GM23338 (cell line): ENCODE results near the gene CYTH1. TPM values are rescaled to one million over a fixed set of nuclear protein-coding genes. Genes with fewer than 3 reads are reported as not detected.
A peak's percentile ranks its signal among the peaks of the same experiment; 100 is the strongest.

ENCODE experiments used
- ATAC-seq: fragments of 200-7000 bp; cut with Tn5 transposase; 3 replicates; pipeline ENCODE4 v1.9.1; 2020
- DNase-seq: peaks from one replicate; pipeline ENCODE4 v3.0.0-alpha.2; 2015; ENCODE audit warnings: low spot score
- H2AFZ ChIP-seq: fragments of 200-600 bp; sonication (generic); 2 replicates; pipeline ENCODE4 v1.8.0; 2016; ENCODE audit warnings: antibody characterized with exemption, mild to moderate bottlenecking, moderate library complexity
- H3F3A ChIP-seq: fragments of 200-600 bp; sonication (generic); replicated peaks from 2 replicates; pipeline ENCODE4 v1.8.0; 2017; ENCODE audit warnings: antibody characterized with exemption, mixed run types, low read depth
- H3K27ac ChIP-seq: fragments of 200-600 bp; sonication (generic); 2 replicates; pipeline ENCODE4 v1.6.1; 2016; ENCODE audit warnings: low read depth
- H3K27me3 ChIP-seq: fragments of 200-600 bp; sonication (generic); 2 replicates; pipeline ENCODE4 v1.8.0; 2016; ENCODE audit warnings: mild to moderate bottlenecking, mixed run types, moderate library complexity; ENCODE audit not compliant: insufficient read depth
- H3K36me3 ChIP-seq: fragments of 200-600 bp; sonication (generic); 2 replicates; pipeline ENCODE4 v1.8.0; 2016; ENCODE audit warnings: mild to moderate bottlenecking; ENCODE audit not compliant: insufficient read depth
- H3K4me1 ChIP-seq: fragments of 200-600 bp; sonication (generic); 2 replicates; pipeline ENCODE4 v1.8.0; 2016; ENCODE audit warnings: mild to moderate bottlenecking, moderate library complexity; ENCODE audit not compliant: insufficient read depth
- H3K4me2 ChIP-seq: fragments of 200-600 bp; sonication (generic); 2 replicates; pipeline ENCODE4 v1.7.1; 2017; ENCODE audit warnings: mixed run types
- H3K4me3 ChIP-seq: fragments of 200-600 bp; sonication (generic); 2 replicates; pipeline ENCODE4 v1.6.1; 2016; ENCODE audit warnings: mixed run types
- H3K79me2 ChIP-seq: fragments of 200-600 bp; sonication (generic); replicated peaks from 2 replicates; pipeline ENCODE4 v1.8.0; 2017; ENCODE audit warnings: mild to moderate bottlenecking; ENCODE audit not compliant: insufficient read depth
- H3K9me2 ChIP-seq: fragments of 200-600 bp; sonication (generic); 2 replicates; pipeline ENCODE4 v1.8.0; 2017; ENCODE audit not compliant: insufficient read depth
- H4K20me1 ChIP-seq: fragments of 200-600 bp; sonication (generic); replicated peaks from 2 replicates; pipeline ENCODE4 v1.8.0; 2017; ENCODE audit warnings: mild to moderate bottlenecking; ENCODE audit not compliant: insufficient read depth
- H3K27ac Mint-ChIP-seq: 2 replicates; pipeline ENCODE4 v1.8.0; 2020; ENCODE audit warnings: inconsistent platforms, mild to moderate bottlenecking, moderate library complexity, mixed read lengths
- H3K27me3 Mint-ChIP-seq: 3 replicates; pipeline ENCODE4 v1.8.0; 2022; ENCODE audit warnings: low read depth, mild to moderate bottlenecking, moderate library complexity, mixed read lengths, inconsistent platforms; ENCODE audit not compliant: insufficient read depth, poor library complexity
- H3K36me3 Mint-ChIP-seq: 3 replicates; pipeline ENCODE4 v1.8.0; 2021; ENCODE audit warnings: low read depth, mild to moderate bottlenecking, inconsistent platforms, moderate library complexity, mixed read lengths
- H3K4me1 Mint-ChIP-seq: 3 replicates; pipeline ENCODE4 v1.8.0; 2020; ENCODE audit warnings: mild to moderate bottlenecking, inconsistent platforms, mixed read lengths
- H3K4me3 Mint-ChIP-seq: 3 replicates; pipeline ENCODE4 v1.8.0; 2021; ENCODE audit warnings: moderate library complexity, mild to moderate bottlenecking, inconsistent platforms, mixed read lengths
- H3K9me3 Mint-ChIP-seq: 3 replicates; pipeline ENCODE4 v1.8.0; 2020; ENCODE audit warnings: moderate library complexity, mild to moderate bottlenecking, inconsistent platforms, mixed read lengths
- CREB1 ChIP-seq: fragments of 250-450 bp; sonication (Bioruptor Pico); IDR thresholded peaks from 2 replicates; pipeline ENCODE4 v1.5.0; 2020; ENCODE audit warnings: low read depth, mild to moderate bottlenecking, moderate library complexity
- EZH2 ChIP-seq: fragments of 200-600 bp; sonication (generic); IDR thresholded peaks from one replicate; pipeline ENCODE4 v1.8.0; 2017; ENCODE audit warnings: antibody characterized with exemption, mild to moderate bottlenecking, low read depth; ENCODE audit not compliant: unreplicated experiment
- JUNB ChIP-seq: IDR thresholded peaks from one replicate; pipeline ENCODE4 v1.6.1; 2016; ENCODE audit warnings: antibody characterized with exemption; ENCODE audit not compliant: unreplicated experiment
- POLR2AphosphoS5 ChIP-seq: IDR thresholded peaks from 2 replicates; pipeline ENCODE4 v1.6.1; 2016; ENCODE audit warnings: antibody characterized with exemption, low read depth
- STAT1 ChIP-seq: IDR thresholded peaks from one replicate; pipeline ENCODE4 v1.6.1; 2016; ENCODE audit warnings: antibody characterized with exemption; ENCODE audit not compliant: unreplicated experiment
- ZNF114 ChIP-seq: fragments of 250-450 bp; sonication (Bioruptor Pico); IDR thresholded peaks from 2 replicates; pipeline ENCODE4 v1.5.0; 2020; ENCODE audit warnings: mild to moderate bottlenecking, moderate library complexity
- ZNF331 ChIP-seq: fragments of 250-450 bp; sonication (Bioruptor Pico); IDR thresholded peaks from 2 replicates; pipeline ENCODE4 v1.5.0; 2020; ENCODE audit warnings: low read depth, mild to moderate bottlenecking, moderate library complexity
- polyA plus RNA-seq: library from polyadenylated mRNA; unstranded; fragments of >200 nt; fragmentation: Nextera tagmentation; extraction: Ambion mirVana; gene quantifications from 2 replicates; pipeline ENCODE4 v1.2.1, GENCODE V29; 2016
- total RNA-seq: library from RNA; depleted of rRNA; stranded (reverse); fragments of >200 nt; shearing (Covaris generic); gene quantifications from 2 replicates; pipeline ENCODE4 v1.2.3, GENCODE V29; 2014
- TF ChIP-seq, protein P1 (sequence below): fragments of 250-450 bp; sonication (Bioruptor Pico); IDR thresholded peaks from 2 replicates; pipeline ENCODE4 v1.5.0; 2020; ENCODE audit warnings: mild to moderate bottlenecking, moderate library complexity
- TF ChIP-seq, protein P2 (sequence below): IDR thresholded peaks from one replicate; pipeline ENCODE4 v1.6.1; 2018; ENCODE audit warnings: antibody characterized with exemption; ENCODE audit not compliant: unreplicated experiment
- TF ChIP-seq, protein P3 (sequence below), 2 experiments: fragments of 200-600 bp in 1 of 2; sonication (generic) in 1 of 2; conservative IDR thresholded peaks; 2 replicates each; pipeline versions ENCODE4 v1.5.1 to v1.6.1; 2016 to 2017; ENCODE audit warnings: antibody characterized with exemption in 2 of 2, low read depth in 2 of 2, mild to moderate bottlenecking in 2 of 2, moderate library complexity in 1 of 2

Gene CYTH1
- total and polyA plus RNA-seq, 2 experiments from 2014 or later = 13.8 to 14.5 TPM

DNA sequence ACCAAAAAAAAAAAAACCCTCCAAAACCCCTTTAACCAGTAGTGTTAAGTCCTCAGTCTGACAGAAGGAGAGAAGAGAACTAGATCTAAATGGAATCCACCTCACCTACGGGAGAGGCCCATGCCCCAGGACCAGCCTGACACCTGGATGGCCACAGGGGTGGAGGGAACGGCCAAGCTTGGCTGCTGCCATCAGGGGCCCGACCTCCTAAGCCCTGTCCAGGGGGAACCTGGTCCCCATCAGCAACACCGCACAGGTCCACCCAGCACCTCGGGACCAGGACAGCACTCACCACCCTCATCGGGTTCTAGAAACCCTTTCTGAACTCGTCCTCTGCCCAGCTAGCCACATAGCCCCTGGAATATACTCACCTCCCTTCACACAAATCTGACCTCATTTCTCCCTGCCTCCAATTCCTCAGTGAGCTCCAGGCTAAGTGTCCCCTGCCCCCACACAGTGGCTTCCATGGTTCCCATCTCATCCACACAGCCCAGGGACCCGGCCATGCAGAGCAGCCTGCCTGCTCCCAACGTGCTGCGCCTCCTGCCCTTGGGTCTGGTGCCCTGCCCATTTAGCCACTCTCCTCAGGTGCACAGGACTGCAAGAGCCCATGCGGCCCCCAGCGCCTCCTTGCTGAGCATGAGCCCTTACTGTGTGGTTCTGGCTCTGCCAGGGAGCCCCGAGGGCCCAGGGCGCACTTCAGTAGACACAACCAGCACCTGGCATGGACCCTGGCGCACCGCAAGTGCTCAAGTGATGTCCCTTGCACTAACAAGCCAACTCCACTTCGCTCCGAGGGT is 18.3 kb upstream of the CYTH1 start:
- H3K27me3 Mint-ChIP-seq = peaks cover 6% of the 10 kb centered on the region
- H3K4me1 Mint-ChIP-seq = no peaks in the 10 kb centered on the region
- ATAC-seq = peak; percentile 18; the same call in 2 of the 3 replicates
- TF ChIP-seq, protein P1, sequence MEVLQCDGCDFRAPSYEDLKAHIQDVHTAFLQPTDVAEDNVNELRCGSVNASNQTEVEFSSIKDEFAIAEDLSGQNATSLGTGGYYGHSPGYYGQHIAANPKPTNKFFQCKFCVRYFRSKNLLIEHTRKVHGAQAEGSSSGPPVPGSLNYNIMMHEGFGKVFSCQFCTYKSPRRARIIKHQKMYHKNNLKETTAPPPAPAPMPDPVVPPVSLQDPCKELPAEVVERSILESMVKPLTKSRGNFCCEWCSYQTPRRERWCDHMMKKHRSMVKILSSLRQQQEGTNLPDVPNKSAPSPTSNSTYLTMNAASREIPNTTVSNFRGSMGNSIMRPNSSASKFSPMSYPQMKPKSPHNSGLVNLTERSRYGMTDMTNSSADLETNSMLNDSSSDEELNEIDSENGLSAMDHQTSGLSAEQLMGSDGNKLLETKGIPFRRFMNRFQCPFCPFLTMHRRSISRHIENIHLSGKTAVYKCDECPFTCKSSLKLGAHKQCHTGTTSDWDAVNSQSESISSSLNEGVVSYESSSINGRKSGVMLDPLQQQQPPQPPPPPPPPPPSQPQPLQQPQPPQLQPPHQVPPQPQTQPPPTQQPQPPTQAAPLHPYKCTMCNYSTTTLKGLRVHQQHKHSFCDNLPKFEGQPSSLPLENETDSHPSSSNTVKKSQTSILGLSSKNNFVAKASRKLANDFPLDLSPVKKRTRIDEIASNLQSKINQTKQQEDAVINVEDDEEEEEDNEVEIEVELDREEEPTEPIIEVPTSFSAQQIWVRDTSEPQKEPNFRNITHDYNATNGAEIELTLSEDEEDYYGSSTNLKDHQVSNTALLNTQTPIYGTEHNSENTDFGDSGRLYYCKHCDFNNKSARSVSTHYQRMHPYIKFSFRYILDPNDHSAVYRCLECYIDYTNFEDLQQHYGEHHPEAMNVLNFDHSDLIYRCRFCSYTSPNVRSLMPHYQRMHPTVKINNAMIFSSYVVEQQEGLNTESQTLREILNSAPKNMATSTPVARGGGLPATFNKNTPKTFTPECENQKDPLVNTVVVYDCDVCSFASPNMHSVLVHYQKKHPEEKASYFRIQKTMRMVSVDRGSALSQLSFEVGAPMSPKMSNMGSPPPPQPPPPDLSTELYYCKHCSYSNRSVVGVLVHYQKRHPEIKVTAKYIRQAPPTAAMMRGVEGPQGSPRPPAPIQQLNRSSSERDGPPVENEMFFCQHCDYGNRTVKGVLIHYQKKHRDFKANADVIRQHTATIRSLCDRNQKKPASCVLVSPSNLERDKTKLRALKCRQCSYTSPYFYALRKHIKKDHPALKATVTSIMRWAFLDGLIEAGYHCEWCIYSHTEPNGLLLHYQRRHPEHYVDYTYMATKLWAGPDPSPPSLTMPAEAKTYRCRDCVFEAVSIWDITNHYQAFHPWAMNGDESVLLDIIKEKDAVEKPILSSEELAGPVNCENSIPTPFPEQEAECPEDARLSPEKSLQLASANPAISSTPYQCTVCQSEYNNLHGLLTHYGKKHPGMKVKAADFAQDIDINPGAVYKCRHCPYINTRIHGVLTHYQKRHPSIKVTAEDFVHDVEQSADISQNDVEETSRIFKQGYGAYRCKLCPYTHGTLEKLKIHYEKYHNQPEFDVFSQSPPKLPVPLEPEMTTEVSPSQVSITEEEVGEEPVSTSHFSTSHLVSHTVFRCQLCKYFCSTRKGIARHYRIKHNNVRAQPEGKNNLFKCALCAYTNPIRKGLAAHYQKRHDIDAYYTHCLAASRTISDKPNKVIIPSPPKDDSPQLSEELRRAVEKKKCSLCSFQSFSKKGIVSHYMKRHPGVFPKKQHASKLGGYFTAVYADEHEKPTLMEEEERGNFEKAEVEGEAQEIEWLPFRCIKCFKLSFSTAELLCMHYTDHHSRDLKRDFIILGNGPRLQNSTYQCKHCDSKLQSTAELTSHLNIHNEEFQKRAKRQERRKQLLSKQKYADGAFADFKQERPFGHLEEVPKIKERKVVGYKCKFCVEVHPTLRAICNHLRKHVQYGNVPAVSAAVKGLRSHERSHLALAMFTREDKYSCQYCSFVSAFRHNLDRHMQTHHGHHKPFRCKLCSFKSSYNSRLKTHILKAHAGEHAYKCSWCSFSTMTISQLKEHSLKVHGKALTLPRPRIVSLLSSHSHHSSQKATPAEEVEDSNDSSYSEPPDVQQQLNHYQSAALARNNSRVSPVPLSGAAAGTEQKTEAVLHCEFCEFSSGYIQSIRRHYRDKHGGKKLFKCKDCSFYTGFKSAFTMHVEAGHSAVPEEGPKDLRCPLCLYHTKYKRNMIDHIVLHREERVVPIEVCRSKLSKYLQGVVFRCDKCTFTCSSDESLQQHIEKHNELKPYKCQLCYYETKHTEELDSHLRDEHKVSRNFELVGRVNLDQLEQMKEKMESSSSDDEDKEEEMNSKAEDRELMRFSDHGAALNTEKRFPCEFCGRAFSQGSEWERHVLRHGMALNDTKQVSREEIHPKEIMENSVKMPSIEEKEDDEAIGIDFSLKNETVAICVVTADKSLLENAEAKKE (CRISPR knock-in tag) = no peak
- TF ChIP-seq STAT1 (no peak), ZNF331 (CRISPR knock-in tag) (no peak), CREB1 (CRISPR knock-in tag) (no peak), ZNF114 (CRISPR knock-in tag) (no peak), POLR2AphosphoS5 (no peak), JUNB (no peak), EZH2 (no peak)
- TF ChIP-seq, protein P2, sequence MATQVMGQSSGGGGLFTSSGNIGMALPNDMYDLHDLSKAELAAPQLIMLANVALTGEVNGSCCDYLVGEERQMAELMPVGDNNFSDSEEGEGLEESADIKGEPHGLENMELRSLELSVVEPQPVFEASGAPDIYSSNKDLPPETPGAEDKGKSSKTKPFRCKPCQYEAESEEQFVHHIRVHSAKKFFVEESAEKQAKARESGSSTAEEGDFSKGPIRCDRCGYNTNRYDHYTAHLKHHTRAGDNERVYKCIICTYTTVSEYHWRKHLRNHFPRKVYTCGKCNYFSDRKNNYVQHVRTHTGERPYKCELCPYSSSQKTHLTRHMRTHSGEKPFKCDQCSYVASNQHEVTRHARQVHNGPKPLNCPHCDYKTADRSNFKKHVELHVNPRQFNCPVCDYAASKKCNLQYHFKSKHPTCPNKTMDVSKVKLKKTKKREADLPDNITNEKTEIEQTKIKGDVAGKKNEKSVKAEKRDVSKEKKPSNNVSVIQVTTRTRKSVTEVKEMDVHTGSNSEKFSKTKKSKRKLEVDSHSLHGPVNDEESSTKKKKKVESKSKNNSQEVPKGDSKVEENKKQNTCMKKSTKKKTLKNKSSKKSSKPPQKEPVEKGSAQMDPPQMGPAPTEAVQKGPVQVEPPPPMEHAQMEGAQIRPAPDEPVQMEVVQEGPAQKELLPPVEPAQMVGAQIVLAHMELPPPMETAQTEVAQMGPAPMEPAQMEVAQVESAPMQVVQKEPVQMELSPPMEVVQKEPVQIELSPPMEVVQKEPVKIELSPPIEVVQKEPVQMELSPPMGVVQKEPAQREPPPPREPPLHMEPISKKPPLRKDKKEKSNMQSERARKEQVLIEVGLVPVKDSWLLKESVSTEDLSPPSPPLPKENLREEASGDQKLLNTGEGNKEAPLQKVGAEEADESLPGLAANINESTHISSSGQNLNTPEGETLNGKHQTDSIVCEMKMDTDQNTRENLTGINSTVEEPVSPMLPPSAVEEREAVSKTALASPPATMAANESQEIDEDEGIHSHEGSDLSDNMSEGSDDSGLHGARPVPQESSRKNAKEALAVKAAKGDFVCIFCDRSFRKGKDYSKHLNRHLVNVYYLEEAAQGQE = no peak
- TF ChIP-seq, protein P3, sequence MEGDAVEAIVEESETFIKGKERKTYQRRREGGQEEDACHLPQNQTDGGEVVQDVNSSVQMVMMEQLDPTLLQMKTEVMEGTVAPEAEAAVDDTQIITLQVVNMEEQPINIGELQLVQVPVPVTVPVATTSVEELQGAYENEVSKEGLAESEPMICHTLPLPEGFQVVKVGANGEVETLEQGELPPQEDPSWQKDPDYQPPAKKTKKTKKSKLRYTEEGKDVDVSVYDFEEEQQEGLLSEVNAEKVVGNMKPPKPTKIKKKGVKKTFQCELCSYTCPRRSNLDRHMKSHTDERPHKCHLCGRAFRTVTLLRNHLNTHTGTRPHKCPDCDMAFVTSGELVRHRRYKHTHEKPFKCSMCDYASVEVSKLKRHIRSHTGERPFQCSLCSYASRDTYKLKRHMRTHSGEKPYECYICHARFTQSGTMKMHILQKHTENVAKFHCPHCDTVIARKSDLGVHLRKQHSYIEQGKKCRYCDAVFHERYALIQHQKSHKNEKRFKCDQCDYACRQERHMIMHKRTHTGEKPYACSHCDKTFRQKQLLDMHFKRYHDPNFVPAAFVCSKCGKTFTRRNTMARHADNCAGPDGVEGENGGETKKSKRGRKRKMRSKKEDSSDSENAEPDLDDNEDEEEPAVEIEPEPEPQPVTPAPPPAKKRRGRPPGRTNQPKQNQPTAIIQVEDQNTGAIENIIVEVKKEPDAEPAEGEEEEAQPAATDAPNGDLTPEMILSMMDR (conservative IDR thresholded peaks at IDR 0.05; ENCODE audit: low read depth in 2 of 2) = no peak
- Histone ChIP-seq H3K9me2 (no peaks in the 10 kb centered on the region), H3K27me3 (no peaks in the 10 kb centered on the region), H4K20me1 (peaks cover 7% of the 10 kb centered on the region), H2AFZ (no peak overlapping the region), H3K4me3 (no peak overlapping the region), H3K79me2 (no peaks in the 10 kb centered on the region), H3K36me3 (peaks cover 35% of the 10 kb centered on the region), H3F3A (no peaks in the 10 kb centered on the region), H3K4me1 (no peaks in the 10 kb centered on the region), H3K27ac (0 out of 2 replicates have a peak overlapping the region, but pooled peaks have one; percentile 19), H3K4me2 (no peak overlapping the region)
- H3K27ac Mint-ChIP-seq = peak overlapping the region; percentile 33
- no peak overlapping the region for H3K4me3 Mint-ChIP-seq
- no peaks in the 10 kb centered on the region; the same call in 2 of the 3 replicates for H3K9me3 Mint-ChIP-seq
- DNase-seq = no peak
- H3K36me3 Mint-ChIP-seq = peaks cover 85% of the 10 kb centered on the region
